GM23248 (cell line): ENCODE data around the gene CLDN5. TPM values are rescaled to one million over a fixed set of nuclear protein-coding genes. Genes with fewer than 3 reads are reported as not detected.

Experiments used
- DNase-seq: peaks from one replicate; pipeline ENCODE4 v3.0.0-alpha.2; 2015
- H2AFZ ChIP-seq: fragments of 200-600 bp; sonication (generic); 2 replicates; pipeline ENCODE4 v1.6.1; 2016; ENCODE audit warnings: antibody characterized with exemption
- H3F3A ChIP-seq: fragments of 200-600 bp; sonication (generic); 2 replicates; pipeline ENCODE4 v1.6.1; 2016; ENCODE audit warnings: mild to moderate bottlenecking, antibody characterized with exemption, mixed run types; ENCODE audit not compliant: insufficient read depth
- H3K27ac ChIP-seq: fragments of 200-600 bp; sonication (generic); 2 replicates; pipeline ENCODE4 v1.5.1; 2016; ENCODE audit warnings: mild to moderate bottlenecking
- H3K27me3 ChIP-seq: fragments of 200-600 bp; sonication (generic); replicated peaks from 2 replicates; pipeline ENCODE4 v1.6.1; 2016; ENCODE audit warnings: mild to moderate bottlenecking; ENCODE audit not compliant: insufficient read depth
- H3K36me3 ChIP-seq: fragments of 200-600 bp; sonication (generic); 2 replicates; pipeline ENCODE4 v1.6.1; 2016; ENCODE audit warnings: low read depth, mild to moderate bottlenecking
- H3K4me1 ChIP-seq: fragments of 200-600 bp; sonication (generic); 2 replicates; pipeline ENCODE4 v1.6.1; 2016; ENCODE audit warnings: mild to moderate bottlenecking; ENCODE audit not compliant: insufficient read depth
- H3K4me2 ChIP-seq: fragments of 200-600 bp; sonication (generic); one replicate; pipeline ENCODE4 v1.6.1; 2016; ENCODE audit warnings: mild to moderate bottlenecking; ENCODE audit not compliant: unreplicated experiment
- H3K4me3 ChIP-seq: fragments of 200-600 bp; sonication (generic); 2 replicates; pipeline ENCODE4 v1.5.1; 2016; ENCODE audit warnings: mild to moderate bottlenecking
- H3K79me2 ChIP-seq: fragments of 200-600 bp; sonication (generic); 2 replicates; pipeline ENCODE4 v1.6.1; 2016; ENCODE audit warnings: mild to moderate bottlenecking; ENCODE audit not compliant: insufficient read depth
- H3K9ac ChIP-seq: fragments of 200-600 bp; sonication (generic); 2 replicates; pipeline ENCODE4 v1.6.1; 2016; ENCODE audit warnings: mild to moderate bottlenecking
- H3K9me2 ChIP-seq: fragments of 200-600 bp; sonication (generic); 2 replicates; pipeline ENCODE4 v1.6.1; 2016; ENCODE audit warnings: mixed run types, mild to moderate bottlenecking, moderate library complexity; ENCODE audit not compliant: insufficient read depth
- H3K9me3 ChIP-seq: fragments of 200-600 bp; sonication (generic); one replicate; pipeline ENCODE4 v1.6.1; 2017; ENCODE audit warnings: low read depth
- H4K20me1 ChIP-seq: fragments of 200-600 bp; sonication (generic); 2 replicates; pipeline ENCODE4 v1.6.0; 2016; ENCODE audit not compliant: insufficient read depth
- EZH2 ChIP-seq: fragments of 200-600 bp; sonication (generic); IDR thresholded peaks from 2 replicates; pipeline ENCODE4 v1.6.1; 2018; ENCODE audit warnings: antibody characterized with exemption, mild to moderate bottlenecking; ENCODE audit not compliant: insufficient read depth, poor library complexity, severe bottlenecking
- EZH2phosphoT487 ChIP-seq: fragments of 200-600 bp; sonication (generic); IDR thresholded peaks from 2 replicates; pipeline ENCODE4 v1.6.1; 2018; ENCODE audit warnings: antibody characterized with exemption, moderate library complexity, mild to moderate bottlenecking, low read depth; ENCODE audit not compliant: insufficient read depth
- WGBS, 2 experiments: methylation state at CpG; one replicate each; pipeline ENCODE4 v1.1.6; 2015 to 2017; ENCODE audit warnings: low lambda C conversion rate in 2 of 2, low coverage in 1 of 2; ENCODE audit errors: missing lambda C conversion rate in 2 of 2; 5-methylcytosine and 5-hydroxymethylcytosine counted together
- in situ Hi-C: fragments of 300-500 bp; cut with MboI; formaldehyde crosslinking; loops from 2 replicates; pipeline ENCODE4 v1.15.0; 2020
- polyA plus RNA-seq: library from polyadenylated mRNA; unstranded; fragments of >200 nt; fragmentation: Nextera tagmentation; extraction: Ambion mirVana; gene quantifications from 2 replicates; pipeline ENCODE4 v1.2.1, GENCODE V29; 2016
- total RNA-seq: library from RNA; depleted of rRNA; stranded (reverse); fragments of >200 nt; shearing (Covaris generic); gene quantifications from 2 replicates; pipeline ENCODE4 v1.2.3, GENCODE V29; 2014

Gene CLDN5
- total and polyA plus RNA-seq, 2 experiments from 2014 or later: not detected

DNA sequence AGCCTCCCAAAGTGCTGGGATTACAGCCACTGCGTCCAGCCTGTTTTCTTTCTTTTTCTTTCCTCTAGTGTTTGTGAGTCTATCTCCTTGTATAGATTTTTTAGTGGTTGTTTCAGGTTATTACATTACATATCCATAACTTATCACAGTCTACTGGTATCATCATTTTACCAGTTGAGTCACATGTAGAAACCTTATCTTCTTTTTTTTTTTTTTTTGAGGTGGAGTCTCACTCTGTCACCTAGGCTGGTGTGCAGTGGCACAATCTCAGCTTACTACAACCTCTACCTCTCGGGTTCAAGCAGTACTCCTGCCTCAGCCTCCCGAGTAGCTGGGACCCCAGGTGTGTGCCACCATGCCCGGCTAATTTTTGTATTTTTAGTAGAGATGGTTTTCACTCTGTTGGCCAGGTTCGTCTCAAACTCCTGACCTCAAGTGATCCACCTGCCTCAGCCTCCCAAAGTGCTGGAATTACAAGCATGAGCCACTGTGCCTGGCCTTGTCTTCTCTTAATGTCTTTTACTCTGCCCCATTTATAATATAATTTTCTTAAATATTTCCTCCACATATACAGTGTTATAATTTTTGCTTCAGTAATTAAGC is 33.5 kb downstream of the CLDN5 start:
- Histone ChIP-seq H3K79me2 (no peaks in the 10 kb centered on the region), H3K36me3 (no peaks in the 10 kb centered on the region), H3K27ac (no peak overlapping the region), H2AFZ (no peak overlapping the region), H3K4me2 (no peak overlapping the region), H3F3A (no peaks in the 10 kb centered on the region), H3K4me1 (no peaks in the 10 kb centered on the region), H3K9ac (no peak overlapping the region), H3K9me2 (no peaks in the 10 kb centered on the region), H3K4me3 (no peak overlapping the region), H4K20me1 (no peaks in the 10 kb centered on the region), H3K27me3 (no peaks in the 10 kb centered on the region), H3K9me3 (no peaks in the 10 kb centered on the region)
- DNase-seq: no peak
- in situ Hi-C loops: no loop called here
- 92 to 99% methylated on average over 5 of the region's 5 CpGs for WGBS, 2 experiments
- TF ChIP-seq EZH2phosphoT487 (no peak), EZH2 (no peak)

DNA sequence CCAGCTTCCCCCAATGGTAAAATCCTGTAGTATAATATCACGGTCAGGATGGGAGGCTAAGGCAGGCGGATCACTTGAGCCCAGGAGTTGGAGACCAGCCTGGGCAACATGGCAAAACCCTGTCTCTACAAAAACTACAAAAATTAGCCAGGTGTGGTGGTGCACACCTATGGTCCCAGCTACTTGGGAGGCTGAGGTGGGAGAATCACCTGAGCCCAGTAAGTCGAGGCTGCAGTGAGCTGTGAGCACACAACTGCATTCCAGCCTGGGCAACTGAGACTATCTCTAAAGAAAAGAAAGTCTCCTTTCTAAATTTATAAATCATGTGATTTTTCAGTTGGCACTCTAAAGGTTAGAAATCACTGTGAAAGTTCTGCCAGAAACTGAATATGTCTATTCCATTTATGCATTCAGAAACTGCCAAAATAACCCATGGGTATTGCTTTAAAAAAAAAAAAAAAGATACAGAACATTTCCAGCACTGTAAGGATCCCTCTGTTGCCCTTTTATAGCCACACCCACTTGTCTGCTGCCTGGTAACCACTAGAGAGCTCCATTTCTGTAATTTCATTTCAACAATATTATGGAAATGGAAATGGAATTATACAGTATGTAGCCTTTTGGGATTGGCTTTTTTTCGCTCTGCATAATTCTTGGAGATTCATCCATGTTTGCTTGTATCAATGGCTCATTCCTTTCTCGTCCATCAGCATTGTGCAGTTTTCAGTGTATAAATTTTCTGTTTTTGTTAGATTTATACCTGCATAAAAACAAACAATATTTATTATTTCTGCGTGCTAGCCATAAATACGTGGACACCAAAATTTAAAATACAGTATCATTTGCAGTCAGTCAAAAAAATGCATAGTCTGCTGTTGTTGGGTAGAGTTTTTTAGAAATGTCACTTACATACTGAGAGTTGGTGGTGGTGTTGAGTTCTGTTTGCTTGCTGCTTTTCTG is 35.0 kb downstream of the CLDN5 start:
- no peak overlapping the region for H2AFZ ChIP-seq
- in situ Hi-C loops: no loop called here
- 86 to 88% methylated on average over 7 of the region's 7 CpGs for WGBS, 2 experiments

DNA sequence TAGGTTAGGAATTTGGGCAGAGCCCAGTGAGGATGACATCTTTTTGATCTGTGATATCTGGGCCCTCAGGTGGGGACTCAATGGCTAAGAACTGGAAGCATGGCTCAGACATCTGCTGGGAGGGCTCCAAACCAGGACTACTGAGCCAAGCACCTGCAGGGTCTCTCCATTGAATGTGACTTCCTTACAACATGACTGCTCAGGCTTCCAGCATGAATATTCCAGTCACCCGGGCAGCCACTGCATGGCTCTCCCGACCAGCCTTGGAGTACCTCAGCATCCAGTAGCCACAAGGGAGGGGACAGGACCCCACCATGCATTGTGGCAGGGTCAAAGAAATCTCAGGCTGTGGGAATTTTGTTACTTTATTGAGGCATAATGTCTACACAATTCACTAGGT is 35.9 kb downstream of the CLDN5 start:
- TF ChIP-seq EZH2 (no peak), EZH2phosphoT487 (no peak)
- Histone ChIP-seq H3K79me2 (no peaks in the 10 kb centered on the region), H3K4me2 (no peak overlapping the region), H4K20me1 (no peaks in the 10 kb centered on the region), H3K9me3 (no peaks in the 10 kb centered on the region), H3K27me3 (no peaks in the 10 kb centered on the region), H3F3A (peaks cover 6% of the 10 kb centered on the region; the same call in 1 of the 2 replicates), H2AFZ (no peak overlapping the region), H3K9ac (no peak overlapping the region), H3K9me2 (no peaks in the 10 kb centered on the region), H3K4me1 (peaks cover 5% of the 10 kb centered on the region), H3K4me3 (no peak overlapping the region), H3K27ac (no peak overlapping the region), H3K36me3 (no peaks in the 10 kb centered on the region)
- DNase-seq: no peak
- 58 to 77% methylated on average over 2 of the region's 2 CpGs for WGBS, 2 experiments
- in situ Hi-C loops: no loop called here

More for the DNA sequence above, 35.0 kb downstream of the CLDN5 start:
- TF ChIP-seq EZH2phosphoT487 (no peak), EZH2 (no peak)
- Histone ChIP-seq H3K4me1 (no peaks in the 10 kb centered on the region), H3K79me2 (no peaks in the 10 kb centered on the region), H3K27me3 (no peaks in the 10 kb centered on the region), H3K9ac (no peak overlapping the region), H3K9me3 (no peaks in the 10 kb centered on the region), H4K20me1 (no peaks in the 10 kb centered on the region), H3K9me2 (no peaks in the 10 kb centered on the region), H3K4me3 (no peak overlapping the region), H3K27ac (no peak overlapping the region), H3K36me3 (no peaks in the 10 kb centered on the region), H3K4me2 (no peak overlapping the region), H3F3A (no peaks in the 10 kb centered on the region)
- peak; percentile 58 for DNase-seq

DNA sequence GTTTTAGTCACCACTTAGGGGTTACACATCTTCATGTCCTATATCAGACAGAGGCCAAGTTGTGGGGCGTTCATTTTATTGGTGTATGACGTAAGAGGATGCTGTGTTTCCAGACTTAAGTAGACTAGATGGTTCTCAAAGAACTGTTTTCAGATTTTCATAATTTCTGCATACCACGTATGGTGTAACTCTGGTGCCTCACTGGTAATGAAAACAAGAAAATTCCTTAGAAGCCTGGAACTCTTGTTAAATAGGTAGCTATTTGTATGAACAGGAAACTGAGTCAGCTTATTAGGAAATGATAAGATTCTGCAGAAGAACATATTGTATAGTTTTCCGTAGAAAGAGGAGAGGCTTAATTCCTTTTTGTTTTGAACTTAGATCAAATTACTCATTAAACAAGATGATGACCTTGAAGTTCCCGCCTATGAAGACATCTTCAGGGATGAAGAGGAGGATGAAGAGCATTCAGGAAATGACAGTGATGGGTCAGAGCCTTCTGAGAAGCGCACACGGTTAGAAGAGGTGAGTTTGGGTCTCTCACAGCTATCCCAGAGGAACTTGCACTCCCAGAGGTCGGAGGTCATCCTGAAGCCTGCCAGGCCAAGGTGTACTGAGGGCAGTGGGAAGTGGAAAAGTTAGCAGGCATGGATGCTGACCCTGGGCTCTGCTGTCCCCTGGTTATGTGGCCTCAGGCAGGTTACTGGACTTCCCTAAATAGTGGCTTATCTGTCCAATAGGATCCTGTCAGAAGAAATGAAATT is 40.5 kb downstream of the CLDN5 start:
- peak overlapping the region; percentile 8 for H3K4me2 ChIP-seq

More for the DNA sequence above, 40.5 kb downstream of the CLDN5 start:
- Histone ChIP-seq H3K27me3 (no peaks in the 10 kb centered on the region), H3K27ac (peak overlapping the region; percentile 53), H3K4me3 (no peak overlapping the region), H3F3A (peaks cover 8% of the 10 kb centered on the region; the same call in 1 of the 2 replicates), H3K36me3 (no peaks in the 10 kb centered on the region), H2AFZ (no peak overlapping the region), H3K4me1 (peaks cover 10% of the 10 kb centered on the region), H3K9me2 (no peaks in the 10 kb centered on the region), H3K9me3 (no peaks in the 10 kb centered on the region), H4K20me1 (no peaks in the 10 kb centered on the region), H3K9ac (no peak overlapping the region), H3K79me2 (peaks cover 14% of the 10 kb centered on the region)
- TF ChIP-seq EZH2 (no peak), EZH2phosphoT487 (no peak)
- 61 to 63% methylated on average over 8 of the region's 8 CpGs for WGBS, 2 experiments
- in situ Hi-C loops: no loop called here
- DNase-seq: peak; percentile 75
